PC-9 (cell line): Measurements from ENCODE around the gene C6orf58. TPM values are rescaled to one million over a fixed set of nuclear protein-coding genes. Genes with fewer than 3 reads are reported as not detected.
A peak's percentile ranks its signal among the peaks of the same experiment; 100 is the strongest.

Source experiments
- BruUV-seq: library from RNA; stranded (reverse); fragments of 400-500 nt; replicated peaks from 2 replicates; lab custom pipeline; 2021; lab: Mats Ljungman, UMichigan
- CTCF ChIA-PET: fragments of 300-600 bp; sonication (Branson Sonifier 250); formaldehyde crosslinking; loops from one replicate; lab custom pipeline; 2022; ENCODE audit warnings: antibody characterized with exemption; lab: Charles Lee
- POLR2A ChIA-PET: fragments of 300-600 bp; sonication (Branson Sonifier 250); formaldehyde crosslinking; loops from one replicate; lab custom pipeline; 2022; ENCODE audit warnings: antibody characterized with exemption; ENCODE audit not compliant: unreplicated experiment; lab: Charles Lee
- DNase-seq, 2 experiments: peaks; one replicate each; pipeline versions ENCODE4 v3.0.0 to v3.0.0-alpha.2; 2015 to 2022; ENCODE audit warnings: mixed read lengths in 1 of 2
- H2AFZ ChIP-seq: fragments of 200-600 bp; sonication (generic); 2 replicates; pipeline ENCODE4 v1.8.1; 2017; ENCODE audit warnings: antibody characterized with exemption
- H3F3A ChIP-seq: fragments of 200-600 bp; sonication (generic); 2 replicates; pipeline ENCODE4 v1.8.1; 2017; ENCODE audit warnings: antibody characterized with exemption, mild to moderate bottlenecking, low read depth; ENCODE audit not compliant: insufficient read depth
- H3K27ac ChIP-seq: fragments of 200-600 bp; sonication (generic); 2 replicates; pipeline ENCODE4 v1.6.1; 2016; ENCODE audit warnings: mixed run types
- H3K27me3 ChIP-seq: fragments of 200-600 bp; sonication (generic); 2 replicates; pipeline ENCODE4 v1.6.1; 2016; ENCODE audit warnings: low read depth, mixed run types; ENCODE audit not compliant: insufficient read depth
- H3K36me3 ChIP-seq: fragments of 200-600 bp; sonication (generic); 2 replicates; pipeline ENCODE4 v1.6.1; 2016; ENCODE audit warnings: low read depth, mixed run types
- H3K4me1 ChIP-seq: fragments of 200-600 bp; sonication (generic); replicated peaks from 2 replicates; pipeline ENCODE4 v1.6.1; 2016; ENCODE audit warnings: mixed run types; ENCODE audit not compliant: insufficient read depth
- H3K4me2 ChIP-seq: fragments of 200-600 bp; sonication (generic); 2 replicates; pipeline ENCODE4 v1.6.1; 2017; ENCODE audit warnings: mixed run types
- H3K4me3 ChIP-seq: fragments of 200-600 bp; sonication (generic); 2 replicates; pipeline ENCODE4 v1.6.1; 2016; ENCODE audit warnings: mixed run types
- H3K79me2 ChIP-seq: fragments of 200-600 bp; sonication (generic); 2 replicates; pipeline ENCODE4 v1.6.1; 2017; ENCODE audit warnings: low read depth, mixed run types
- H3K9me2 ChIP-seq: fragments of 200-600 bp; sonication (generic); 2 replicates; pipeline ENCODE4 v1.8.1; 2017; ENCODE audit warnings: mild to moderate bottlenecking; ENCODE audit not compliant: insufficient read depth
- H3K9me3 ChIP-seq: fragments of 200-600 bp; sonication (generic); 2 replicates; pipeline ENCODE4 v1.8.1; 2016; ENCODE audit warnings: low read depth; ENCODE audit not compliant: insufficient read depth
- H4K20me1 ChIP-seq: fragments of 200-600 bp; sonication (generic); 2 replicates; pipeline ENCODE4 v1.8.1; 2017; ENCODE audit not compliant: insufficient read depth
- CTCF ChIP-seq: fragments of 200-600 bp; sonication (generic); conservative IDR thresholded peaks from 2 replicates; pipeline ENCODE4 v1.6.1; 2017; ENCODE audit warnings: mixed run types, antibody characterized with exemption, mild to moderate bottlenecking, moderate library complexity
- EZH2 ChIP-seq: fragments of 200-600 bp; sonication (generic); IDR thresholded peaks from 2 replicates; pipeline ENCODE4 v1.8.0; 2017; ENCODE audit warnings: antibody characterized with exemption, low read depth
- intact Hi-C: fragments of 100-400 bp; cut with micrococcal nuclease; formaldehyde crosslinking; loops from one replicate; pipeline ENCODE4 v1.10.0; 2022; ENCODE audit not compliant: unreplicated experiment
- total RNA-seq: library from RNA; stranded (reverse); gene quantifications from 2 replicates; pipeline ENCODE4 v1.2.3, GENCODE V29; 2021

C6orf58 gene
- total RNA-seq, 1 experiment from 2014 or later = not detected

- Histone ChIP-seq H3K4me3 (no peak overlapping the region), H3K27ac (no peak overlapping the region), H3K27me3 (no peaks in the 10 kb centered on the region), H2AFZ (no peak overlapping the region), H3K9me3 (no peaks in the 10 kb centered on the region; the same call in 1 of the 2 replicates), H3K4me2 (no peak overlapping the region), H3K36me3 (no peaks in the 10 kb centered on the region), H4K20me1 (no peaks in the 10 kb centered on the region), H3K79me2 (no peaks in the 10 kb centered on the region), H3K4me1 (peaks cover 13% of the 10 kb centered on the region), H3F3A (no peaks in the 10 kb centered on the region), H3K9me2 (no peaks in the 10 kb centered on the region)
- TF ChIP-seq CTCF (peak; percentile 56), EZH2 (no peak)
- ChIA-PET CTCF (no interaction called here), POLR2A (no interaction called here)
- intact Hi-C loops = no loop called here
- no TSS peak for BruUV-seq
- DNase-seq = peak in 1 of 2 experiments; percentile 30
Observed at GRCh38 chr6:127547904-127548649, 28.9 kb upstream of the C6orf58 start.

- H3K27me3 ChIP-seq = no peaks in the 10 kb centered on the region
- H3K4me3 ChIP-seq = no peak overlapping the region
- no TSS peak for BruUV-seq
- H3K27ac ChIP-seq = no peak overlapping the region
- H3K79me2 ChIP-seq = no peaks in the 10 kb centered on the region
- no peak overlapping the region for H3K4me2 ChIP-seq
- H2AFZ ChIP-seq = no peak overlapping the region
- no peaks in the 10 kb centered on the region for H4K20me1 ChIP-seq
- intact Hi-C loops = loop anchor here (5.0 kb wide), 1 partner anchor 92 kb away; no protein-coding TSS in a partner anchor
- no peaks in the 10 kb centered on the region for H3K9me2 ChIP-seq
- CTCF ChIA-PET = no interaction called here
- H3F3A ChIP-seq = no peaks in the 10 kb centered on the region
- H3K4me1 ChIP-seq = peaks cover 13% of the 10 kb centered on the region
- H3K36me3 ChIP-seq = no peaks in the 10 kb centered on the region
- TF ChIP-seq EZH2 (no peak), CTCF (no peak)
- POLR2A ChIA-PET = no interaction called here
- no peaks in the 10 kb centered on the region; the same call in 1 of the 2 replicates for H3K9me3 ChIP-seq
- DNase-seq = no peak
Observed at GRCh38 chr6:127550403-127550802, 26.6 kb upstream of the C6orf58 start.

GRCh38 chr6:127554435-127555006 is 22.5 kb upstream of the C6orf58 start:
- POLR2A ChIA-PET = no interaction called here
- no TSS peak for BruUV-seq

More at GRCh38 chr6:127554435-127555006, 22.5 kb upstream of the C6orf58 start:
- H4K20me1 ChIP-seq = no peaks in the 10 kb centered on the region
- no peaks in the 10 kb centered on the region for H3K79me2 ChIP-seq
- H3K4me2 ChIP-seq = no peak overlapping the region
- intact Hi-C loops = loop anchor here (2.0 to 5.0 kb wide), 2 partner anchors 88 to 136 kb away; no protein-coding TSS in a partner anchor
- H3K9me2 ChIP-seq = no peaks in the 10 kb centered on the region
- no peaks in the 10 kb centered on the region for H3K27me3 ChIP-seq
- no peak overlapping the region for H2AFZ ChIP-seq
- no peak overlapping the region for H3K27ac ChIP-seq
- TF ChIP-seq EZH2 (no peak), CTCF (peak; percentile 69)
- H3K9me3 ChIP-seq = no peaks in the 10 kb centered on the region
- H3K4me1 ChIP-seq = peaks cover 9% of the 10 kb centered on the region
- CTCF ChIA-PET = no interaction called here
- no peaks in the 10 kb centered on the region for H3F3A ChIP-seq
- H3K4me3 ChIP-seq = no peak overlapping the region
- peak in 1 of 2 experiments; percentile 31 for DNase-seq
- no peaks in the 10 kb centered on the region for H3K36me3 ChIP-seq
